Transverse colon (tissue), 4 donors: ENCODE measurements around the gene SLC12A7. TPM values are rescaled to one million over a fixed set of nuclear protein-coding genes. Genes with fewer than 3 reads are reported as not detected.

Experiments
- DNase-seq: peaks from one replicate; pipeline ENCODE4 v3.0.0-alpha.2; 2019
- H3K27ac ChIP-seq, 4 donors: fragments of 200-600 bp; sonication (generic); 2 replicates each; pipeline ENCODE4 v1.5.1; 2016 to 2018; ENCODE audit warnings: inconsistent platforms in 4 of 4
- H3K27me3 ChIP-seq: fragments of 200-600 bp; sonication (generic); 2 replicates; pipeline ENCODE4 v1.5.1; 2017; ENCODE audit warnings: inconsistent platforms
- H3K36me3 ChIP-seq, 4 donors: fragments of 200-600 bp; sonication (generic); 2 replicates each; pipeline ENCODE4 v1.5.1; 2017 to 2019; ENCODE audit warnings: inconsistent platforms in 4 of 4
- H3K4me1 ChIP-seq, 4 donors: fragments of 200-600 bp; sonication (generic); 2 replicates each; pipeline ENCODE4 v1.5.1; 2017 to 2020; ENCODE audit warnings: inconsistent platforms in 4 of 4
- H3K4me3 ChIP-seq, 4 donors: fragments of 200-600 bp; sonication (generic); 1 replicate in 1 of 4; 2 replicates in 3 of 4; pipeline versions ENCODE4 v1.5.1 to v1.6.1; 2017 to 2019; ENCODE audit warnings: inconsistent platforms in 4 of 4
- H3K9me3 ChIP-seq, 2 donors: fragments of 200-600 bp; sonication (generic); 2 replicates each; pipeline ENCODE4 v1.5.1; 2017 to 2019; ENCODE audit warnings: inconsistent platforms in 2 of 2
- EP300 ChIP-seq: sonication (generic); formaldehyde crosslinking; IDR thresholded peaks from one replicate; pipeline ENCODE4 v1.6.1; 2017; ENCODE audit warnings: antibody characterized with exemption, low read depth
- POLR2A ChIP-seq: fragments of 450-650 bp; IDR thresholded peaks from one replicate; pipeline ENCODE4 v1.6.1; 2016; ENCODE audit warnings: antibody characterized with exemption, mild to moderate bottlenecking, moderate library complexity
- POLR2AphosphoS5 ChIP-seq, 3 donors: sonication (generic); formaldehyde crosslinking; IDR thresholded peaks; one replicate each; pipeline ENCODE4 v1.6.1; 2016; ENCODE audit warnings: antibody characterized with exemption in 3 of 3
- WGBS, 2 donors: methylation state at CpG; one replicate each; pipeline ENCODE4 v1.1.5; 2018; ENCODE audit warnings: low coverage in 1 of 2; 5-methylcytosine and 5-hydroxymethylcytosine counted together
- in situ Hi-C, 4 donors: fragments of 200-750 bp; cut with MboI; loops; one replicate each; pipeline versions ENCODE4 v1.15.0 to v1.15.1; 2017; ENCODE audit warnings: low sequenced_read_pairs in 3 of 4, low pct_ligation_motif_present in 1 of 4, low pct_unique_long_range_greater_than_20kb in 1 of 4
- intact Hi-C: fragments of 100-400 bp; cut with DNase I; formaldehyde crosslinking; loops from one replicate; pipeline ENCODE4 v1.15.1; 2023; ENCODE audit warnings: low total_unique reads
- total RNA-seq, 4 donors: library from RNA; depleted of rRNA; stranded (reverse); fragments of >200 nt; gene quantifications; one replicate each; pipeline ENCODE4 v1.1.0, GENCODE V29; 2016
- TF ChIP-seq, protein P1 (sequence below), 5 experiments: fragments of 200-600 bp in 3 of 5; fragments of 450-650 bp in 2 of 5; sonication (generic) in 3 of 5; IDR thresholded peaks; 1 replicate in 2 of 5; 2 replicates in 3 of 5; pipeline ENCODE4 v1.5.1; 2016 to 2017; ENCODE audit warnings: antibody characterized with exemption in 5 of 5, inconsistent platforms in 3 of 5, mild to moderate bottlenecking in 2 of 5, moderate library complexity in 1 of 5

The SLC12A7 gene
- total RNA-seq, 4 donors from 2014 or later, result 60.7 to 144 (median 61.4) TPM

DNA sequence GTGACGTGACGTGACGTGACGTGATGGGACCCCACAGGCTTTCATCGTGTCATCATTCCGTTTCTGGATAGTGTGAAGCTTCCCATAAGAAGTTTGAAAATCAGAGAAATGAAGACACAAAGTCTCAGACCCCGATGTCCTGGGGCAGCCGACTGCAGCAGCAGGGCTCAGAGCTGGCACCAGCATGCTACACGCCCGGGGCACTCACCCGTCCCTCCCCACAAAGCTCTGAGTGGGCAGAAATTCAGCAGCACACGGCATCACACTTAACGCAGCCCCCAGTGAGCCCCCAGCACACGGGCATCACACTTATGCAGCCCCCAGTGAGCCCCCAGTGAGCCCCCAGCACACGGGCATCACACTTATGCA lies 42.2 kb downstream of the SLC12A7 start:
- no peaks in the 10 kb centered on the region for H3K9me3 ChIP-seq
- H3K4me3 ChIP-seq, result no peak overlapping the region
- H3K27me3 ChIP-seq, result no peaks in the 10 kb centered on the region
- no peaks in the 10 kb centered on the region for H3K4me1 ChIP-seq
- 71 to 79% methylated on average over 7 to 14 of the region's 15 CpGs for WGBS, 2 donors
- intact Hi-C loops (no loop called here), in situ Hi-C loops (no loop called here)
- no peak for TF ChIP-seq POLR2AphosphoS5 (IDR thresholded peaks at IDR 0.05)
- TF ChIP-seq EP300, result no peak
- TF ChIP-seq, protein P1, sequence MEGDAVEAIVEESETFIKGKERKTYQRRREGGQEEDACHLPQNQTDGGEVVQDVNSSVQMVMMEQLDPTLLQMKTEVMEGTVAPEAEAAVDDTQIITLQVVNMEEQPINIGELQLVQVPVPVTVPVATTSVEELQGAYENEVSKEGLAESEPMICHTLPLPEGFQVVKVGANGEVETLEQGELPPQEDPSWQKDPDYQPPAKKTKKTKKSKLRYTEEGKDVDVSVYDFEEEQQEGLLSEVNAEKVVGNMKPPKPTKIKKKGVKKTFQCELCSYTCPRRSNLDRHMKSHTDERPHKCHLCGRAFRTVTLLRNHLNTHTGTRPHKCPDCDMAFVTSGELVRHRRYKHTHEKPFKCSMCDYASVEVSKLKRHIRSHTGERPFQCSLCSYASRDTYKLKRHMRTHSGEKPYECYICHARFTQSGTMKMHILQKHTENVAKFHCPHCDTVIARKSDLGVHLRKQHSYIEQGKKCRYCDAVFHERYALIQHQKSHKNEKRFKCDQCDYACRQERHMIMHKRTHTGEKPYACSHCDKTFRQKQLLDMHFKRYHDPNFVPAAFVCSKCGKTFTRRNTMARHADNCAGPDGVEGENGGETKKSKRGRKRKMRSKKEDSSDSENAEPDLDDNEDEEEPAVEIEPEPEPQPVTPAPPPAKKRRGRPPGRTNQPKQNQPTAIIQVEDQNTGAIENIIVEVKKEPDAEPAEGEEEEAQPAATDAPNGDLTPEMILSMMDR (IDR thresholded peaks at IDR 0.05), result no peak
- TF ChIP-seq POLR2A, result no peak
- H3K36me3 ChIP-seq, result peaks cover 0 to 8% (median 2%) of the 10 kb centered on the region in 4 donors
- no peak overlapping the region for H3K27ac ChIP-seq
- no peak for DNase-seq

DNA sequence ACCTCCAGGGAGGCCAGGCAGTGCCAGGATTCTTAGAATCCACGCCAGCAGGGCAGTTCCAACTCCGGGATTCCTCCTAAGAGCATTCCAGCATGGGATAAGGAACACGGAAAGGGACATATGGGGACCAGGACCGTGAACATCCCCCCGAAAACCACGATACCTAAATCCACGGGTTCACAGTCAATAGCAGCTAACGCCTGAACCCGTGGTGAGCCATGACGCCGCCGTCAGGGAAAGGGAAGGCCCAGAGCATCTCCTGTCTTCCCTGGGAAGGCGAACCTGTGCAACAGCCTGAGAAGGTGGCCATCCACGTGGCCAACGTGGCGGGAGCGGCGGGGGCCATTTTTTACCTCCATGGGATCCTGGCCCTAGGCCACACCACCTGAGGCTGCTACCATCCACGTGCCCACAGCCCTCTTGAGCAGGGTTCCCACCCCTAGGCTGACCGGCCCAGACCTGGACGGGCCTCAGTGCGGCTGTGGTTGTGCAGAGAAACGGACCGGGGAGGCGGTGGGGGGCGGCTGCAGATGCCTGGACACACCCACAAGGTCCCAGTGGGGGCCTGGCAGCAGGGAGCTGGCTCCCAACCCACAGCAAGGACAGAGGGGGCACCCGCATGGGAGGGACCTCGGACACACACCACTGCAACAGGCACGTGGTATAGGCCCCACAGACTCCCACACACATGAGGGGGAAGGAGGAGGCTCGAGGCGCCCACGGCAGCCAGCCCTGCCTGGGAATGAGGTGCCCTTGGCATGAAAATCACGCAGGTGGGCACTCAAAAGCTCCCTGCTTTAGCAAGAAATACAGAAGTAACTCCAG lies 42.8 kb downstream of the SLC12A7 start:
- 83 to 87% methylated on average over 9 to 33 of the region's 33 CpGs for WGBS, 2 donors
- Histone ChIP-seq H3K27ac (no peak overlapping the region), H3K36me3 (peaks cover 0 to 8% (median under 1%) of the 10 kb centered on the region in 4 donors), H3K4me3 (no peak overlapping the region), H3K27me3 (no peaks in the 10 kb centered on the region), H3K4me1 (no peaks in the 10 kb centered on the region), H3K9me3 (no peaks in the 10 kb centered on the region)
- TF ChIP-seq POLR2A (no peak), POLR2AphosphoS5 (IDR thresholded peaks at IDR 0.05) (no peak), EP300 (no peak)
- TF ChIP-seq, protein P1 (IDR thresholded peaks at IDR 0.05), result no peak
- in situ Hi-C loops (no loop called here), intact Hi-C loops (no loop called here)
- no peak for DNase-seq

DNA sequence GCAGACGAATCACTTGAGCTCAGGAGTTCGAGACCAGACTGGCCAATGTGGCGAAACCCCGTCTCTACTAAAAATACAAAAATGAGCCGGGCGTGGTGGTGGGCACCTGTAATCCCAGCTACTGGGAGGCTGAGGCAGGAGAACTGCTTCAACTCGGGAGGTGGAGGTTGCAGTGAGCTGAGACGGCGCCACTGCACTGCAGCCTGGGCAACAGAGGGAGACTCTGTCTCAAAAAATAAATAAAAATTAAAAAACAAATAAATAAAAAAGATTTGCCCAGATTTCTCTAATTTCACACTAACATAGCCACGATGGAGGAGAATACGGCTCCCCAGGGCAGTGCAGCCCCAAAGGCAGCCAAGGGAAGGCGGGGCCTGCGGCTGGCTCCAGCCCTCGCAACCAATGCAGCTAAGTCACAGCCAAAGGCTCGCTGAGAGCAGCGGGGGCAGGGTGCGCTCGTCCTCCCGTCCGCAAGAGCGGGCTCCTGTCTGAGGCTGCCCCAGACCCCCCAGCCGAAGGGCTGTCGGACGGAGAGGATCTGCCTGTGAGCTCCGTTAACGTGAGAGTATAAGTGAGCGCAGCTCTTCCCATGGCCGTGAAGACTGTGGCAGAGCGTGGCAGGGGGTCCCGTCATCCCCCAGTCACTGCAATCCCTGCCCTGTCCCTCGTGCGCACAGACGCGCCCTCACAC lies 43.5 kb downstream of the SLC12A7 start:
- 83 to 89% methylated on average over 3 to 29 of the region's 34 CpGs for WGBS, 2 donors
- Histone ChIP-seq H3K27me3 (no peaks in the 10 kb centered on the region), H3K9me3 (no peaks in the 10 kb centered on the region), H3K4me1 (no peaks in the 10 kb centered on the region), H3K27ac (no peak overlapping the region), H3K4me3 (no peak overlapping the region), H3K36me3 (peaks cover 0 to 7% (median 2%) of the 10 kb centered on the region in 4 donors)
- TF ChIP-seq, protein P1 (IDR thresholded peaks at IDR 0.05), result no peak
- intact Hi-C loops, result no loop called here
- DNase-seq, result no peak
- in situ Hi-C loops, result no loop called here

DNA sequence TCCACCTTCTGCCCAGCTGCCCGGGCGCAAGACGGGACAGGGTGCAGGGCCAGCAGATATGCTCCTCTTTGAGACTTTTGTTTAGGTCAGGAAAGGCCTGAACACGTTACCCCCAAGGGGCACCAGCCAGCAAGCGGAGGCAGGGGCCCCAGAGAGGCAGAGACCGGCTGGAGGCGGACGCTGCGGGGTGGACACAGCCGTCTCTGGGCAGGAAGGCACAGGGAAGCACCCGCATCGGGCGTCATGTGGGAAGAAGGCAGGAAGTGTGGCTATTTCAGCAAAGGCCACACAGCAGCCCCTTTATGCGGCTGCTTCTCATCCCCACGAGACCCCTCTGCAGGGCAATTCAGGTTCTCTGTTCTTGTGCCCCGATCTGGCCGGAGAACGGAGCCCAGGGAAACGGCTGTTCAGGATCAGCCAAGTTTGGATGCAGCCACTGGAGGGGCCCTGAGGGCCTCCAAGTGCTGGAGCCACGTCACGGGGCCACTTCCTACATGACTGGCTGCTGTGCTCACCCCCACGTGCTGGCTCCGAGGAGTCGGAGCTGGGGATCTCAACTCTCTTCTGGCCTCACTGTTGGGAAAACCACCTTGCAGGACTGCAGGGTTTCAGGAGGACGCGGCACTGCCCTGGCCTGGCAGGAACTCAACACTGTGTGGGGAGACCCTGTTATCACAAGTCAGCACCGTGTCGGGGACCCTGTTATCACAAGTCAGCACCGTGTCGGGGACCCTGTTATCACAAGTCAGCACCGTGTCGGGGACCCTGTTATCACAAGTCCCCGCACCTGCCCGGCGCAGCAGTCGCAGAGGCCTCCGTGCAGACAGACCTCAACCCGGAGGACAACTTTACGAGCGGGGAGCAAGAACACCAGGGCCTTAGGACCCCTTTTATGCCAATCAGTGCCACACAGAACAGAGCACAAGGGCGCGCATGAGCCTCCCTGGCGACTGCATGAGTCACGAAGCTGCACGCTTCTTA lies 44.4 kb downstream of the SLC12A7 start:
- Histone ChIP-seq H3K27ac (no peak overlapping the region), H3K36me3 (peaks cover 0 to 11% (median 2%) of the 10 kb centered on the region in 4 donors), H3K9me3 (no peaks in the 10 kb centered on the region), H3K4me3 (no peak overlapping the region), H3K27me3 (no peaks in the 10 kb centered on the region), H3K4me1 (no peaks in the 10 kb centered on the region)
- in situ Hi-C loops (no loop called here), intact Hi-C loops (no loop called here)
- TF ChIP-seq, protein P1 (IDR thresholded peaks at IDR 0.05), result no peak
- WGBS, 2 donors, result 90% methylated on average over 41 of the region's 45 CpGs; no CpG with 5 or more reads in 1 of the 2 donors
- DNase-seq, result no peak
